Measurements from ENCODE around the gene SLC35F2. TPM values are rescaled to one million over a fixed set of nuclear protein-coding genes. Genes with fewer than 3 reads are reported as not detected.

Gene SLC35F2
- total and polyA plus RNA-seq, 2 experiments from 2014 or later, result 13.0 to 14.8 TPM

- H3K79me2 ChIP-seq, result peaks cover 14% of the 10 kb centered on the region
- H3K4me3 ChIP-seq, result no peak overlapping the region
- no peak overlapping the region for H3K27ac ChIP-seq
Observed at GRCh38 chr11:107856981-107857517, 1.5 kb downstream of the SLC35F2 start.

GRCh38 chr11:107856180-107856980 lies 2.2 kb downstream of the SLC35F2 start:
- TF ChIP-seq CTCF (IDR thresholded peaks at IDR 0.05; ENCODE audit: poor library complexity), result no peak
- no peak for TF ChIP-seq EZH2 (IDR thresholded peaks at IDR 0.05; ENCODE audit: borderline replicate concordance)
- TF ChIP-seq EZH2phosphoT487 (IDR thresholded peaks at IDR 0.05; ENCODE audit: low read depth, severe bottlenecking, unreplicated experiment), result no peak
- peak overlapping the region; percentile 78 for H3K4me2 ChIP-seq
- DNase-seq (ENCODE audit: low spot score), result no peak
- no peak overlapping the region for H2AFZ ChIP-seq
- no peaks in the 10 kb centered on the region for H3K36me3 ChIP-seq (replicated peaks; ENCODE audit: insufficient read depth, low read depth)
- peaks cover 14% of the 10 kb centered on the region for H3K79me2 ChIP-seq
- H3K27me3 ChIP-seq, result no peaks in the 10 kb centered on the region
- H3K4me1 ChIP-seq (ENCODE audit: insufficient read depth), result no peaks in the 10 kb centered on the region
- no peaks in the 10 kb centered on the region for H4K20me1 ChIP-seq (ENCODE audit: insufficient read depth, poor library complexity, severe bottlenecking)
- no peak overlapping the region for H3K4me3 ChIP-seq
- no peaks in the 10 kb centered on the region for H3K9me3 ChIP-seq (ENCODE audit: low read depth)
- H3K27ac ChIP-seq, result no peak overlapping the region
- 80% methylated on average over 9 of the region's 10 CpGs for WGBS (ENCODE audit: low lambda C conversion rate, missing lambda C conversion rate)
- H3K9me2 ChIP-seq (replicated peaks; ENCODE audit: insufficient read depth), result no peaks in the 10 kb centered on the region

More at GRCh38 chr11:107856981-107857517, 1.5 kb downstream of the SLC35F2 start:
- Histone ChIP-seq H3K4me1 (ENCODE audit: insufficient read depth) (no peaks in the 10 kb centered on the region), H4K20me1 (ENCODE audit: insufficient read depth, poor library complexity, severe bottlenecking) (no peaks in the 10 kb centered on the region), H3K27me3 (no peaks in the 10 kb centered on the region), H3K4me2 (peak overlapping the region; percentile 78), H3K9me3 (ENCODE audit: low read depth) (no peaks in the 10 kb centered on the region), H2AFZ (no peak overlapping the region), H3K9me2 (replicated peaks; ENCODE audit: insufficient read depth) (no peaks in the 10 kb centered on the region), H3K36me3 (replicated peaks; ENCODE audit: insufficient read depth, low read depth) (no peaks in the 10 kb centered on the region)
- TF ChIP-seq EZH2phosphoT487 (IDR thresholded peaks at IDR 0.05; ENCODE audit: low read depth, severe bottlenecking, unreplicated experiment) (no peak), CTCF (IDR thresholded peaks at IDR 0.05; ENCODE audit: poor library complexity) (no peak), EZH2 (IDR thresholded peaks at IDR 0.05; ENCODE audit: borderline replicate concordance) (no peak)
- WGBS (ENCODE audit: low lambda C conversion rate, missing lambda C conversion rate), result no CpG with 5 or more reads among the region's 7 CpGs
- no peak for DNase-seq (ENCODE audit: low spot score)

- no peaks in the 10 kb centered on the region for H3K27me3 ChIP-seq
- peaks cover 17% of the 10 kb centered on the region for H3K79me2 ChIP-seq
- no peak overlapping the region for H2AFZ ChIP-seq
- no peak overlapping the region for H3K4me2 ChIP-seq
- TF ChIP-seq EZH2phosphoT487 (IDR thresholded peaks at IDR 0.05; ENCODE audit: low read depth, severe bottlenecking, unreplicated experiment) (no peak), EZH2 (IDR thresholded peaks at IDR 0.05; ENCODE audit: borderline replicate concordance) (no peak), CTCF (IDR thresholded peaks at IDR 0.05; ENCODE audit: poor library complexity) (no peak)
- no peak overlapping the region for H3K27ac ChIP-seq
- no peaks in the 10 kb centered on the region for H3K9me2 ChIP-seq (replicated peaks; ENCODE audit: insufficient read depth)
- no peaks in the 10 kb centered on the region for H4K20me1 ChIP-seq (ENCODE audit: insufficient read depth, poor library complexity, severe bottlenecking)
- H3K4me3 ChIP-seq, result no peak overlapping the region
- 95% methylated on average over 6 of the region's 6 CpGs for WGBS (ENCODE audit: low lambda C conversion rate, missing lambda C conversion rate)
- no peaks in the 10 kb centered on the region for H3K36me3 ChIP-seq (replicated peaks; ENCODE audit: insufficient read depth, low read depth)
- DNase-seq (ENCODE audit: low spot score), result no peak
- H3K9me3 ChIP-seq (ENCODE audit: low read depth), result no peaks in the 10 kb centered on the region
- H3K4me1 ChIP-seq (ENCODE audit: insufficient read depth), result no peaks in the 10 kb centered on the region
Observed at GRCh38 chr11:107853070-107853469, 5.5 kb downstream of the SLC35F2 start.
